ENCODE results near the gene ANKS6. TPM values are rescaled to one million over a fixed set of nuclear protein-coding genes. Genes with fewer than 3 reads are reported as not detected.
A peak's percentile ranks its signal among the peaks of the same experiment; 100 is the strongest.

The ANKS6 gene
- total and polyA plus RNA-seq, 4 donors = 1.9 to 6.3 (median 2.9) TPM

GRCh38 chr9:98708103-98708932 lies 88.0 kb downstream of the ANKS6 start:
- Histone ChIP-seq H3K4me1 (ENCODE audit: control insufficient read depth in 4 of 4, insufficient read depth in 4 of 4, low read length in 3 of 4) (peaks cover 16 to 27% (median 18%) of the 10 kb centered on the region in 4 donors), H3K4me3 (ENCODE audit: low read depth in 1 of 3, low read length in 3 of 3) (peak overlapping the region in 1 of 3 donors; percentile 61), H3K9me3 (ENCODE audit: control insufficient read depth in 4 of 4, low read length in 3 of 4) (no peaks in the 10 kb centered on the region), H3K36me3 (ENCODE audit: control insufficient read depth in 4 of 4, insufficient read depth in 3 of 4, low read depth in 1 of 4, low read length in 3 of 4) (no peaks in the 10 kb centered on the region), H3K9ac (ENCODE audit: low read depth in 1 of 2, low read length in 2 of 2) (no peak overlapping the region), H3K27ac (ENCODE audit: low read depth in 1 of 2, low read length in 2 of 2) (no peak overlapping the region), H3K27me3 (ENCODE audit: control insufficient read depth in 4 of 4, insufficient read depth in 4 of 4, low read length in 3 of 4) (peaks cover 2 to 23% (median 12%) of the 10 kb centered on the region in 4 donors)
- 3% methylated on average over 89 of the region's 89 CpGs for WGBS
- TF ChIP-seq TAF1 (conservative IDR thresholded peaks at IDR 0.05) = no peak
- TF ChIP-seq NR2F2 (IDR thresholded peaks at IDR 0.05) = no peak
- no peak for TF ChIP-seq YY1 (IDR thresholded peaks at IDR 0.05)
- TF ChIP-seq REST (IDR thresholded peaks at IDR 0.05) = no peak
- no peak for TF ChIP-seq JUND (IDR thresholded peaks at IDR 0.05)
- TF ChIP-seq FOXA2 (IDR thresholded peaks at IDR 0.05) = no peak
- no peak for TF ChIP-seq ZBTB33 (IDR thresholded peaks at IDR 0.05)
- TF ChIP-seq ATF3 (IDR thresholded peaks at IDR 0.05) = no peak
- no peak for TF ChIP-seq RXRA (IDR thresholded peaks at IDR 0.05)
- TF ChIP-seq HNF4G (IDR thresholded peaks at IDR 0.05) = no peak
- no peak for TF ChIP-seq FOXA1 (IDR thresholded peaks at IDR 0.05)
- no peak for TF ChIP-seq MAX (IDR thresholded peaks at IDR 0.05)
- TF ChIP-seq GABPA (IDR thresholded peaks at IDR 0.05 in 1 of 2, conservative IDR thresholded peaks at IDR 0.05 in 1 of 2) = no peak
- no peak for DNase-seq (ENCODE audit: low spot score)

- WGBS = 4% methylated on average over 79 of the region's 79 CpGs
- Histone ChIP-seq H3K4me3 (ENCODE audit: low read depth in 1 of 3, low read length in 3 of 3) (peak overlapping the region in 1 of 3 donors; percentile 16), H3K36me3 (ENCODE audit: control insufficient read depth in 4 of 4, insufficient read depth in 3 of 4, low read depth in 1 of 4, low read length in 3 of 4) (no peaks in the 10 kb centered on the region), H3K4me1 (ENCODE audit: control insufficient read depth in 4 of 4, insufficient read depth in 4 of 4, low read length in 3 of 4) (peaks cover 16 to 27% (median 18%) of the 10 kb centered on the region in 4 donors), H3K9ac (ENCODE audit: low read depth in 1 of 2, low read length in 2 of 2) (no peak overlapping the region), H3K27me3 (ENCODE audit: control insufficient read depth in 4 of 4, insufficient read depth in 4 of 4, low read length in 3 of 4) (peaks cover 2 to 23% (median 12%) of the 10 kb centered on the region in 4 donors), H3K27ac (ENCODE audit: low read depth in 1 of 2, low read length in 2 of 2) (no peak overlapping the region), H3K9me3 (ENCODE audit: control insufficient read depth in 4 of 4, low read length in 3 of 4) (no peaks in the 10 kb centered on the region)
- TF ChIP-seq RAD21 (IDR thresholded peaks at IDR 0.05) = peak; percentile 67 to 79
- TF ChIP-seq HNF4G (IDR thresholded peaks at IDR 0.05) = no peak
- no peak for TF ChIP-seq GABPA (IDR thresholded peaks at IDR 0.05 in 1 of 2, conservative IDR thresholded peaks at IDR 0.05 in 1 of 2)
- TF ChIP-seq FOXA1 (IDR thresholded peaks at IDR 0.05) = no peak
- peak; percentile 36 for TF ChIP-seq CTCF (IDR thresholded peaks at IDR 0.05; ENCODE audit: low read depth, low read length, missing input control)
- DNase-seq (ENCODE audit: low spot score) = peak; percentile 49
These were observed 88.9 kb downstream of the ANKS6 start for GRCh38 chr9:98707166-98708102.
